GM10248 (cell line): ENCODE data around the gene NEB.

Experiments
- CTCF ChIA-PET: fragments of 300-600 bp; sonication (Branson Sonifier 250); formaldehyde crosslinking; extraction: SDS; loops from one replicate; lab custom pipeline; 2021; ENCODE audit warnings: antibody characterized with exemption; lab: Yijun Ruan, JAX
- POLR2A ChIA-PET: fragments of 350-650 bp; sonication (Branson Sonifier 250); formaldehyde crosslinking; extraction: SDS; loops from one replicate; lab custom pipeline; 2020; ENCODE audit warnings: antibody characterized with exemption; lab: Yijun Ruan, JAX
- DNase-seq: peaks from one replicate; pipeline ENCODE4 v3.0.0; 2012; ENCODE audit errors: extremely low spot score
- CTCF ChIP-seq: IDR thresholded peaks from 2 replicates; pipeline ENCODE4 v1.5.1; 2012; ENCODE audit warnings: mild to moderate bottlenecking, low read depth; ENCODE audit errors: extremely low read depth, missing control alignments, control extremely low read depth

Gene NEB

GRCh38 chr2:151481744-151482143 is 252.5 kb downstream of the NEB start:
- CTCF ChIA-PET = interaction anchor here (2.1 kb wide), 1 partner anchor 9 kb away, joined by 7 read pairs; no protein-coding TSS in a partner anchor
- no peak for DNase-seq
- POLR2A ChIA-PET = no interaction called here
- TF ChIP-seq CTCF = no peak

DNA sequence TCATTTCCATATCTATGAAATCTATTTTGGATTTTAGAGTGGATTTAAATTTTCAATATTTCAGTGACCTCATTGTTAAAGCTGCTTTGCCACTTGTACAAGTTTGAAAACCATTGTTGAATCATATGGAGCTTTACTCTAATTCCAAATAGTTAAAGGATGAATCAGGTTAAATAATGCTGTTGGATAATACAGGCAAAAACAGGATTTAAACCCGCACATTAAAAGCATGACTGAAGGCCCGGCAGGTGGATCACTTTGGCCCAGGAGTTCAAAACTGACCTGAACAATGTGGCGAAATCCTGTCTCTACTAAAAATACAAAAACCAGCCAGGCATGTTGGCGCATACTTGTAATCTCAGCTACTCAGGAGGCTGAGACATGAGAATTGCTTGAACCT is 256.3 kb downstream of the NEB start:
- POLR2A ChIA-PET = no interaction called here
- DNase-seq = no peak
- CTCF ChIA-PET = interaction anchor here (0.9 kb wide), 1 partner anchor 9 kb away, joined by 3 read pairs; no protein-coding TSS in a partner anchor
- no peak for TF ChIP-seq CTCF

DNA sequence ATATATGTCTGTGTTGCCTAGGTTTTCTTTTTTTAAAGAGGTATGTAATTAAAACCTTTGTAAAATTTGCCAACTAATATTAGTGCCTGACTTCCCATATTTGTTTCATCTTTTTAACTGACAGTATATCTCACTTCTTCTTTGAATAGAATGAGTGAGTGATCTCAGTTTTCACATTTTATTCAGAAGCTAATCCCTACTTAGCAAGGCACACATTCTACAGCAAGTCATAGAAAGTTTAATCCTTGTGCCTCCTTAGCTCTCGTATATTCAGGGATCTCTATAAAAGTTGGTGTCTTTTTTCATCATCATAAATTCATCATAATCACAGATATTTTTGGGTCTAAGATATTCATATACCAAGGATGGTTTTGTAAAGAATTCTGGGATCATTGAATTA is 258.0 kb downstream of the NEB start:
- TF ChIP-seq CTCF = no peak
- DNase-seq = no peak
- CTCF ChIA-PET = interaction anchor here (0.8 kb wide), 1 partner anchor 39 kb away, joined by 3 read pairs; no protein-coding TSS in a partner anchor
- POLR2A ChIA-PET = no interaction called here

DNA sequence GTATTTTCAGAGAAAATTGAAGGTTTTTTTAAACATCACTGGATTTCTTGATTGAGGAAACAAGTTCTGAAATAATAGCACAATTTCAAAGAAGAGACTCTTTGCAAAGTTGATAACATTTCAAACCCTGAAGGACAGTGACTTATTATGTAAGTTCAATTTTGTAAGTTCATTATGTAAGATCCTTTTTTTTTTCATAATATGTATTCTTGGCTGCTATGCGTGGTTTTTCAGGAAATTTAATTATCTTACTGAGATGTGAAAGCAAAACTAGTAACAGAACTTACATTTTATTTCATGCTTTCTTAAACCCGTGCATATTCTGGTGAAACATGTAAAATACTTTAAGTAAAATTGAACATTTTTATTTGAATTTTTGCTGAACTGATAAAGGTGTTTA is 259.2 kb downstream of the NEB start:
- no peak for TF ChIP-seq CTCF
- CTCF ChIA-PET = no interaction called here
- DNase-seq = no peak
- POLR2A ChIA-PET = no interaction called here

DNA sequence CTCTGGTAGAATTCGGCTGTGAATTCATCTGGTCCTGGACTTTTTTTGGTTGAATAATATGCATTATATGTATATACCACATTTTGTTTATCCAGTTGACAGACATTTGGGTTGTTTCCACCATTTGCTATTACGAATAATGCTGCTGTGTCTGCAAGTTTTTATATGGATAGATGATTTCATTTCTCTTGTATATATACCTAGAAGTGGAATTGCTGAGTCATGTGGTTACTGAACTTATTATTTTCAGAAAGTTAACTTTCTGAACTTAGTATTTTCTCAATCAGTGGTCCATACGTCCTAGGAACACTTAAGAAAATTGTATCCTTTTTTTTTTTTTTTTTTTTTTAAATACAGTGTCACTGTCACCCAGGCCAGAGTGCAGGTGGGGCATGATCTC is 261.3 kb downstream of the NEB start:
- ChIA-PET CTCF (interaction anchor here (1.3 to 1.5 kb wide), 2 partner anchors 8 to 12 kb away, joined by 4 to 5 read pairs; no protein-coding TSS in a partner anchor), POLR2A (no interaction called here)
- no peak for DNase-seq
- no peak for TF ChIP-seq CTCF

- TF ChIP-seq CTCF = no peak
- no peak for DNase-seq
- ChIA-PET POLR2A (no interaction called here), CTCF (interaction anchor here (1.1 kb wide), 1 partner anchor 528 kb away, joined by 3 read pairs; no protein-coding TSS in a partner anchor)
These were observed 263.7 kb downstream of the NEB start for GRCh38 chr2:151470556-151470955.
